GM23248 (cell line): Measurements from ENCODE around the gene GRK2.

Source experiments
- EZH2 ChIP-seq: fragments of 200-600 bp; sonication (generic); IDR thresholded peaks from 2 replicates; pipeline ENCODE4 v1.6.1; 2018; ENCODE audit warnings: antibody characterized with exemption, mild to moderate bottlenecking; ENCODE audit not compliant: insufficient read depth, poor library complexity, severe bottlenecking
- EZH2phosphoT487 ChIP-seq: fragments of 200-600 bp; sonication (generic); IDR thresholded peaks from 2 replicates; pipeline ENCODE4 v1.6.1; 2018; ENCODE audit warnings: antibody characterized with exemption, moderate library complexity, mild to moderate bottlenecking, low read depth; ENCODE audit not compliant: insufficient read depth

DNA sequence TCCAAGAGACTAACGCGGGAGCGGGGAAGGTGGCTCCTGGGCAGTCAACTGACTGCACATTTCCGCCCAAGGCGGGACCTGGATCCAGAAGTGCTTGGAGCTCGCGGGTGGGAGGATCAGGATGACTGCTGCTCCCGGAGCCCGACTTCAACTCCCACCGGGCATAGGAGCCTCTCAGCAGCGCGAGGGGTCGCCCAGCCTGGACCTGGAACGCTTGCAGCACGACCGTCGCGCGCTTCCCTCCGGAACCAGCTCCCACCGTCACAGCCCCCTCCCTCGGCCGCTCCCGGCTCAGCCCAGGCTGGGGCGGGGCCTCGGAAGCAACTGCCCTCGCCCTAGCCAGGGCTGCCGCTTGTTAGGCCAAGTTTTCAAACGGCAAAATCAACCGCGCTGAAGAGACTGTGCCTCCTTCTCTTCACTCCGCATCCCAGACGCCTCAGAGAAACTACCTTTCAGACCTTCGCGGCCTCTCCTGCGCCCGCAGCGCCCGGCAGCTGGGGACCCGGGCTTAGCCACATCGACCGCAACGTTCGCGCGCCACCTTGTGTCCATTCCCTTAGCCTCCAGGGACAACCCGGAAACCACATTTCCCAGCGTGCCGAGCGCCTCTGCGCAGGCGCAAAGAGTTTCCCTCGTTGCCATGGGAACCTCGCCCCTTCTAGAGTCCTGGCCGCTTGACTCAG, 51.1 kb downstream of the GRK2 start:
- no peak for TF ChIP-seq EZH2
- TF ChIP-seq EZH2phosphoT487: no peak
